ENCODE data around the gene GREM2.

GREM2 gene

GRCh38 chr1:240649733-240650721 is 38.1 kb upstream of the GREM2 start:
- no peak for TF ChIP-seq CTCF (IDR thresholded peaks at IDR 0.05; ENCODE audit: borderline replicate concordance, insufficient read depth, low read depth, low read length)
- H3K4me3 ChIP-seq (ENCODE audit: low read depth, low read length): no peak overlapping the region

- no peak for TF ChIP-seq CTCF (IDR thresholded peaks at IDR 0.05; ENCODE audit: borderline replicate concordance, insufficient read depth, low read depth, low read length)
- H3K4me3 ChIP-seq (ENCODE audit: low read depth, low read length): no peak overlapping the region
These were observed 34.8 kb upstream of the GREM2 start for GRCh38 chr1:240646571-240647240.

DNA sequence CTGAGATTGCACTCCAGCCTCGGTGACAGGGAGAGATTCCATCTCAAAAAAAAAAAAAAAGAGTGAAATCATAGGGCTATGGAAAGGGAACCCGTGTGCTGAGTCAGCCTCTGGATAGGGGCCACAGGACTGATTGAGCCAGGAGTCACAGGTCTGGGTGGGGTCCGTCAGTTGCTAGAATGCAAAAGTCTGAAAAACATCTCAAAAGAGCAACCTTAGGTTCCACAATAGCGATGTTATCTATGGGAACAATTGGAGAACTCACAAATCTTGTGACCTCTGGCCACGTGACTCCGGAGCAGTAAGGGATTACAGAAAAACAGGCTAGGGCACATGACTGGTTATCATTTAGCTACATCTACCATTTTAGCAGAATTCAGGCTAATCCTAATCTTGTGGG is 32.8 kb upstream of the GREM2 start:
- no peak for TF ChIP-seq CTCF (IDR thresholded peaks at IDR 0.05; ENCODE audit: borderline replicate concordance, insufficient read depth, low read depth, low read length)
- no peak overlapping the region for H3K4me3 ChIP-seq (ENCODE audit: low read depth, low read length)

- TF ChIP-seq CTCF (IDR thresholded peaks at IDR 0.05; ENCODE audit: borderline replicate concordance, insufficient read depth, low read depth, low read length): no peak
- H3K4me3 ChIP-seq (ENCODE audit: low read depth, low read length): no peak overlapping the region
These were observed 23.7 kb upstream of the GREM2 start for GRCh38 chr1:240635466-240636256.

DNA sequence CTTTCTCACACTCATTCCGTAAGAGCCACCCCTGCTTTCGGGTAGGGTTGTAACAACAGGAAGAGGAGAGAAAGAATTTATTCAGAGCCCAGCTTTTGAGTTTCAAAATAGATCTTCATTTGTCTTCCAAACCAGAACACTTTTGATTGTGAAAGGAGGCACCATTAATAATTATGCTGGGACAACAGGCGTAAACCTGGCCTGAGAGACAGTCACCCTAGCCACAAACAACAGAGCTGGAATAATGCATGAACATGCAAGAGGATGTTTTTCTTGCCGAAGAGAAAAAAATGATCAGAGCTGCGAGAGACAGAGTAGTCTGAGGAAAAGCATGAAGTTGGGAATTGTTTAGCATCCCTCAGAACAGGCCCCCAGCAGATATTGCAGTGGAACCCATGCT is 18.5 kb upstream of the GREM2 start:
- no peak for TF ChIP-seq CTCF (IDR thresholded peaks at IDR 0.05; ENCODE audit: borderline replicate concordance, insufficient read depth, low read depth, low read length)
- H3K4me3 ChIP-seq (ENCODE audit: low read depth, low read length): no peak overlapping the region

GRCh38 chr1:240621249-240621648 is 9.3 kb upstream of the GREM2 start:
- TF ChIP-seq CTCF (IDR thresholded peaks at IDR 0.05; ENCODE audit: borderline replicate concordance, insufficient read depth, low read depth, low read length): no peak
- H3K4me3 ChIP-seq (ENCODE audit: low read depth, low read length): no peak overlapping the region
